NCI-H2196 (cell line): ENCODE measurements around the gene LCN10.
A peak's percentile ranks its signal among the peaks of the same experiment; 100 is the strongest.
"Not testable (repeated sequence)": the region's sequence is repeated elsewhere in the genome, so short reads cannot be mapped to it uniquely, and the experiment has no call there.

Experiments
- DNase-seq: peaks from one replicate; lab custom pipeline; 2025; ENCODE audit not compliant: unreplicated experiment; lab: John Stamatoyannopoulos, UW

LCN10 gene

DNA sequence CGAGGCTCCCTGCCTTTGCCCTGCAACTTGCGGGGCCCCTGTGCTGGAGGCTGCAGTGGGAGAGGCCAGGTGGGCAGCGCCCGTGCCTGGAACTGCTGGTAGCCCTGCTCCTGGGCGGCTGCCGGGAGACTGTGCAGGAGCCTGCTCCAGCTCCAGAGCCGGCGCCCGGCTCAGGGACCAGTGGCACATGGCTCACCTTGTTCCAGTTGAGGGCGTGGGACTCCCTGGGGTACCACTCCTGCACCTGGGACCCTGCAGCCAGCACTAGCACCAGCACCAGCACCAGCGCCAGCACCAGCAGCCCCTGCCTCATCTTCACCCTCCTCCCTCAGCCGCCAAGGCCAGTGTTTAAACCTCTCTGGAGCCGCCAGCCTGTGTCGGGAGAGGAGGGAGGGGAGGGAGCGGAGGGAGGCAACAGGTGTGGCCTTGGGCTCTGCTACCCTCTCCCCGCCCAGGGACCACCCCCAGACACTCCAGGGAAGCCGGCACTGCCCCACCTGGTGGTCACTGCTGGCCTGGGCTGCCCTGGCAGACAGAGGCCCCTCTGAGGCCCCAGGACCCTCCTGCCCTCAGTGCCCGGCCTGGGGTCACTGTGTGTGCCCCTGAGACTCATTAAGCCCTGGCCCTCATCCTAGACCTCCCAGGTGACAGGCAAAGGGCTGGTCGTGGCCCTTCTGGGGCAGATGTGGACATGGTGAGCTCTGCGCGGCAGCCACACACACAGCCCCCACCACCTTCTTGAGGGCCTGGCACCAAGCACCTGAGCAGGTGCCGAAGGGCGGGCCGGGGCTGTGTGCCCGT, at the start of gene LCN10:
TSS of gene LCN10 (minus strand) at position 350 of the 801 bp plus-strand sequence. CDS start at position 313, 37 bp downstream.
- DNase-seq, result no peak

DNA sequence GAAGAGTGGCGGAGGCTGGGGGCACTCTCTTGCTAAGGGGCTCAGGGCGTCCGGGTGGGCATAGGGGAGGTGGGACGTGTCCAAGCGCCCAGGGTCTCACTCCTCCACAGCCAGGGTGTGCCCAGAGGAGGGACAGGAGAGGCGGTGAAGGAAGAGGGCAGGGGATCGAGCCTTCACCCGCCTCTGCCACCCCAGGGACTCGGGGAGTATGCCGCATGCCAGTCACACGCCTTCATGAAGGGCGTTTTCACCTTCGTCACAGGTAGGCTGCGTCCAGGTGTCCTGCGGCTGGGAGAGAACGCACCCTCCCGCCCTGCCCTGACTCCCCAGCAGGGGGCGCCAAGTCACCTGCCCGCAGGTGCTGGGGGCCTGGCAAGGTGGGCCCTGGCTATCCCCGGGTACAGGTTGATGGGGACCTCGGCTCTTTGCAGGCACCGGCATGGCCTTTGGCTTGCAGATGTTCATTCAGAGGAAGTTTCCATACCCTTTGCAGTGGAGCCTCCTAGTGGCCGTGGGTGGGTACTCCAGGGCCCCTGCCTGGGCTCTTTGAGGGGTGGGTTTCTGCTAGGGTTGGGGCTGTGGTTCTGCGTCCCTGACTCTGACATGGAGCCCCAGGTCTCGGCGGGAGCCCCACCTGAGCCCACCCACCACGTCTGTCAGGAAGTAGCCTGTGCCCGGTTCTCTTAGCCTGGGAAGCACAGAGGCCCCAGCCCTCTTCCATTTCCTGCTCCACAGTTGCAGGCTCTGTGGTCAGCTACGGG, 49.0 kb upstream of the LCN10 start:
- DNase-seq, result peak; percentile 80

DNA sequence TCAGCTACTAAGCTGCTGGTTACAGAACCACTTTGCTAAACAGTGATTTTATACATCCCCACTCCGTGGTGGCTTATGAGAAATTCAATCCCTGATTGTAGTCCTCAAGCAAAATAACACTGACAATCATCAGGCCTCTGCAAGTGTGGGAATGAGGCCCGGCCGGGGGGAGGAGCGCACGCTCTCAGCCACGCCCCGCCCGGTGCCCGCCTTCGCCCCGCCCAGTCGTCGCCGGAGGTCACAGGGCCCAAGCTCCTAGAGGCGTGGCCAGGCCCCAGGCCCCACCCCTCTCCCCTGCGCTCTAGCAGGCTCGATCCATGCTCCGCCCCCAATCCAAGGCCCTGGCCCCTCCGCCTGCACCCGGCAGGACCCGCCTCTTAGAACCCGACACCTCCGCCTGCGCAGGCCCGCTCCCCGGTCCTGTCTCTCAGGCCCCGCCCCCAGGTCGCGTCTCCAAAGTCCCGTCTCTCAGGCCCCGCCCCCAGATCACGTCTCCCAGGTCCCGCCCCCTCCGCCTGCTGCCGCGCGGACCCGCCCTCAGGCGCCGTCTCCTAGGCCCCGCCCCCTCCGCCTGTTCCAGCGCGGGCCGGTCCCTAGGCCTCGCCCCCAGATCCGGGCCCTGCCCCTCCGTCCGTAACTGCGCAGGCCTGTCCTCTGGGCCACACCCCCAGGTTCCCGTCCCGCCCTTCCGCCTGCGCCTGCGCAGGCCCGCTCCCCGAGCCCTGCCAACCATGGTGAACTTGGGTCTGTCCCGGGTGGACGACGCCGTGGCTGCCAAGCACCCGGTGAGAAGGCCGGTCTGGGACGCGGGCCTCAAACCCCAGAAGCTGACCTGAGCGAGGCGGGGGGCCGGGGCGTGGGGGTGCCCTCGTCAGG, 48.1 kb upstream of the LCN10 start, which contains the start of gene TMEM141:
TSS of gene TMEM141 (plus strand) at position 705 of the 876 bp plus-strand sequence. CDS start at position 732, 27 bp downstream.
- peak; percentile 99 for DNase-seq

- DNase-seq, result no peak
Observed at GRCh38 chr9:136789523-136789937, 46.8 kb upstream of the LCN10 start.

DNA sequence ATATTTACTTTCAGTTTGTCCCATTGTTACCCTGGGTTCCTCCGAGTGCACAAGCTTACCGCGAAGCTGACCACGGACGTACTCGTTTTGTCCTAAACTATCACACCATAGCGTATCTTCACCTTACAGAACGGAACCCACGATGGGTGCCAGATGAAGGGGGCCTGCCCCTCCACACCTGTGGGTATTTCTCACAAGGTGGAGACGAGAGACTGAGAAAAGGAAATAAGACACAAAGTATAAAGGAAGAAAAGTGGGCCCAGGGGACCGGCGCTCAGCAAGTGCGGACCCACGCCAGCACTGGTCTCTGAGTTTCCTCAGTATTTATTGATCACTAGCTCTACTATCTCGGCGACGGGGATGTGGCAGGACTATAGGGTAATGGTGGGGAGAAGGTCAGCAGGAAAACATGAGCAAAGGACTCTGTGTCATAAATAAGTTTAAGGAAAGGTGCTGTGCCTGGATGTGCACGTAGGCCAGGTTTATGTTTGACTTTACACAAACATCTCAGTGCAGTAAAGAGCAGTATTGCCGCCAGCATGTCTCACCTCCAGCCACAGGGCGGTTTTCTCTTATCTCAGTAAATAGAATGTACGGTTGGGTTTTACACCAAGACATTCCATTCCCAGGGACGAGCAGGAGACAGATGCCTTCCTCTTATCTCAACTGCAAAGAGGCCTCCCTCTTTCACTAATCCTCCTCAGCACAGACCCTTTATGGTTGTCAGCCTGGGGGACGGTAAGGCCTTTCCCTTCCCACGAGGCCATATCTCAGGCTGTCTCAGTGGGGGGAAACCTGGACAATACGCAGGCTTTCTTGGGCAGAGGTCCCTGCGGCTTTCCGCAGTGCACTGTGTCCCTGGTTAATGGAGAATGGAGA, 46.1 kb upstream of the LCN10 start:
- DNase-seq, result not testable (repeated sequence)

DNA sequence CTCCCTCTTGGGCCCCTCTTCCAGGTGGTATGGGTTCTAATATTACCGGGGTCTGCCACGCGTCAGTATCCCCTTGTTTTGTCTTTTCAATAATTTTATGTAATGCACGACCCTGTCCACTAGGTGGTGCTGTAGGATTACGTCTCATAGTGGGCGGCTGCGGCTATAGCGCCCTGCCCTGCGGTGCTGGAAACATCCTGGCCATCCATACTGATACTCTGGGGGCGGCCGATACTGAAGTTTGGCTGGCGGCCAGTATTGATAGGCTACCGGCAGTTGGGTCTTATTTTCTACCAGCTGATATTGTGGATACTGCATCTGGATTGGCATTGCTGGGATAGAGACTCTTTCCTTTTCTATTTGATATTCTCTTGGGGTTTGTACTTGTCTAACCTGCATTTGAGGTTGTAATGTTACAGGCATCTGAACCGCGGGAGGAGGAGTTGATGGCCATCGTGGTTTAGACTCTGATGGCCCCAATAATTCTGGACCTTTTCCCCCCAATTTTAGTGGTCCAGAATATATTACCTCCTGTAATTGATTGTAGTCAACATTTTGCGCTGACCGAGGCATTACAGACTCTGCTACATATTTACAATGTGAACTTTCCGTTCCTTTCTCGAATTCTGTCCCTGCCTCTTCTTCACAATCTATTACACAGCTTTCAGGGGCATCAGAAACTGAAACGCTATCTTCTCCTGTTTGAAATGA, 45.1 kb upstream of the LCN10 start:
- peak; percentile 76 for DNase-seq

DNA sequence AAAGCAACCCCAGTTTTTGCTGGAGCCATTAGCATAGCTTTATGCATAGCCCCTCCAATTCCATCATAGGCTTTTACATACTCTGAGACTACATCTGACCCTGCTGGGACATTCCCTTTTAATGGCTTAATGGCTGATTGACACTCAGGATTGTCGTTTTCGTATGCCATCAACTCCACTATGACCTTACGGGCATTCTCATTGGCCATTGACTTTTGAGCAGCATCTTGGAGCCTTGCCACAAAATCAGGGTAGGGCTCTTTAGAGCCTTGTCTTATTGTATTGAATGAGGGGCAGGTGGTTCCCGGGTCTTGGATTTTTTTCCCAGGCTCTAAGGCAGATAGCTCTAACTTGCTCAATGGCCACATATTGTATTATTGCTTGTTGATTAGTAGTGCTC, 44.2 kb upstream of the LCN10 start:
- DNase-seq, result not testable (repeated sequence)

DNA sequence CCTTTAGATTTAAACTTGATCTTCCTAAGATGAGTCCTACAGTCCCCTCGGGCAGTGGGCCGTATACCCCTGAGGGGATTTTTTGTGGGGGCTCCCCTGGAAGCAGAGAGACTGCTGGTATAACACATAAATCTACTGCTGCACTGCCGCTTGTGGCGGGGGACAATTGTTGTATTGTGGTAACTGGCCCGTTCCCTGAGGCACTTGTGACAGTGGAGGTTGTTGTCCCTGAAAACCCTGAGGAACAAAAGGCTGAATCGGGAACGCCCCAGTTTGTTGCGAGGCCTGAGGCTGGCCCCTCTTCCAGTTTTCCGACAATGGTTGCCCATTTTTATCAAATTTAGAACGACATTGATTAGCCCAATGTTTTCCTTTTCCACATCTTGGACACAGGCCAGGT, 43.7 kb upstream of the LCN10 start:
- no peak for DNase-seq

DNA sequence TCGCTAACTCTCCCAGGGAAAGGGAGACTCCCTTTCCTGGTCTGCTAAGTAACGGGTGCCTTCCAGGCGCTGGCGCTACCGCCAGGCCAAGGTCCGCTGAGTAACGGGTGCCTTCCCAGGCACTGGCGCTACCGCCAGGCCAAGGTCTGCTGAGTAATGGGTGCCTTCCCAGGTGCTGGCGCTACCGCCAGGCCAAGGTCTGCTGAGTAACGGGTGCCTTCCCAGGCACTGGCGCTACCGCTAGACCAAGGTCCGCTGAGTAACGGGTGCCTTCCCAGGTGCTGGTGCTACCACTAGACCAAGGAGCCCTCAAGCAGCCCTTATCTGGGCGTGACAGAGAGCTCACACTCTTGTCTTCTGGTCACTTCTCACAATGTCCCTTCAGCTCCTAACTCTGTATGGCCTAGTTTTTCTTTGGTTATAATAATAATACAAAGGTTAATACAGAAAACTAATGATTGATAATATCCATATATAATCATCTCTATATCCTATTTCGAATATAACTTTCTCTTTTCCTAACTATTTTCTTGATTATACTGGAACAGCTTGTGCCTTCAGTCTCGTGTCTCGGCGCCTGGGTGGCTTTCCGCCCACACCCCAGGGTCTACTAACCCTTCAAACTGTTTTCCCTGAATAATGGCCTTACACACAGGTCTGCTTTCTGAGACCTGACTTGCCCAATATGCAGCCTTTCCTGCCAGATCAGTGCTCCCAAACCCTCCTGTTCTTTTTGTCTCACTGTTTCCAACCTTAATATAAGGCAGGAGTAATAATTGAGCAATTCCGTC, 43.0 kb upstream of the LCN10 start:
- not testable (repeated sequence) for DNase-seq

DNA sequence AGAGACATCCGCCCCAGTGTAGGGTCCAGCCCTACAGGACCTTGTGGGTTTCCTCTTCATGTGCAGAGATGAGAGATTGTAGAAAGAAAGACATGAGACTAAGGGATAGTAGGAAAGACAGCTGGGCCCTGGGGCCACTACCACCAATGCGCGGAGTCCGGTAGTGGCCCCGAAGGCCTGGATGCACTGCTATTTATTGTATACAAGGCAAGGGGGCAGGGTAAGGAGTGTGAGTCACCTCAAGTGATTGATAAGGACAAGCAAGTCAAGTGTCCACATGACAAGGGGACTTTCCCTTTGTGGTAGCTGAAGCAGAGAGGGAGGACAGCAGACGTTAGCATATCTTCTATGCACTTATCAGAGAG, 42.2 kb upstream of the LCN10 start:
- no peak for DNase-seq

GRCh38 chr9:136784249-136784996, 41.7 kb upstream of the LCN10 start:
- DNase-seq, result no peak

DNA sequence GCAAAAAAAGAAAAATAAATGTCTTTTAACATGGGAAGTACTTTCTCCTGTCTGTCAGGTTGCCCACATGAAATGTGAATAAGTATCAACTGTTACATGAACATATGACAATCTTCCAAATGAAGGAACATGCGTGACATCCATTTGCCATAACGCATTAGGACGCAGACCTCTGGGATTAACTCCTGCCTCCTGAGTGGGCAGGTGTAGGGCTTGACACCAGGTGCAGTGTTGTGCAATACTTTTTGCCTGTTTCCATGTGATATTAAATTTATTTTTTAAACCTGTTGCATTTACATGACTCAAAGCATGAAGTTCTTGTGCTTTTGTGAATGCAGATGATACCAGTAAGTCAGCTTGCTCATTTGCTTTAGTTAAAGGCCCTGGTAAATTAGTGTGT, 39.7 kb upstream of the LCN10 start:
- no peak for DNase-seq

GRCh38 chr9:136779808-136780207, 37.1 kb upstream of the LCN10 start:
- DNase-seq, result no peak

- no peak for DNase-seq
Observed at GRCh38 chr9:136777359-136777758, 34.6 kb upstream of the LCN10 start.

GRCh38 chr9:136776947-136777346, 34.2 kb upstream of the LCN10 start:
- no peak for DNase-seq

DNA sequence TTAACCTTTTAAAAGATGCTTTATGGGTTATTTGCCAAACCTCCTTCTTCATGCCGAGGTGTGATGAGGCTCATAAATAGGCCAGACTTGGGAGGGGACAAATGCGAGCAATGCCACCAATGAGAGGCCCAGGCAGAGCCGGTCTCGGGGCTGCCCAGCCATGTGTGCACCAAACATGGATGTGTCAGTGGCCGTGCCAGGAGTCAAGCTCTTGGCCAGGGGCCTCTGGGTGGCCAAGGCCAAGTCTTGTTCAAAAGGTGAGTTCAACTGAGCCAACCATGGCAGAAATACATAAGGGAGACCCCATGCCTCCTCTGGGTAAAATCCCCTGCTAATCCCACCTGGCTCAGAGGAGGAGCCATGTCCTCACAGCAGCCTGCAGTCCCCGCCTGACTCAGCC, 32.5 kb upstream of the LCN10 start:
- no peak for DNase-seq

GRCh38 chr9:136774416-136775045, 31.8 kb upstream of the LCN10 start:
- DNase-seq, result no peak
